ENCODE results near the gene SSTR3.
A peak's percentile ranks its signal among the peaks of the same experiment; 100 is the strongest.

Gene SSTR3

DNA sequence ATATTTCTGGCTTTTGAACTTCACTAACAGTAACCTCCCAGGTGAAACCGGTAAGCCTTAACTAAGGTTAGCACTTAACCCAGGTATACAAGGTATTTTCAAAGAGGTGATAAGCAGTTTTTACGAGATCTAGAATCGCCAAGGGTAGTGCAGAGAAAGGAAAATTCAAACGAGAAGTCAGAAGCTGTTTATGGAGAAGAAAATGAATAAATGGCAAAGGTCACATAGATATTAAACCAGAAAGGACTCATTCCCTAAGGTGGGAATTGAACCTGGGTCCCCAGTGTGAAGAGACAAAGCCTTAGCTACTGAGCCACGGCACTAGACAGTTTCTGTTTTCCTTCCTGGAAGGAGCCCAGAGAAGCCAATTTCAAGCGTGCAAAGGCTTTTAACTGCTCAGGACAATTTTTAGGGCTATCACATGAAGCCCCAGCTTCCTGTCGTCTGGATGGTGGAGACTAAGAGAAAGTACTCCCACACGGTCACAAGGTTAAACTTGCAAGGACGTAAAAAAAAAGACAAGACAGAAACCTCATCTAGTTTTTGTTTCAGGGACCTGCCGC, 18.6 kb downstream of the SSTR3 start:
- TF ChIP-seq, protein P1, sequence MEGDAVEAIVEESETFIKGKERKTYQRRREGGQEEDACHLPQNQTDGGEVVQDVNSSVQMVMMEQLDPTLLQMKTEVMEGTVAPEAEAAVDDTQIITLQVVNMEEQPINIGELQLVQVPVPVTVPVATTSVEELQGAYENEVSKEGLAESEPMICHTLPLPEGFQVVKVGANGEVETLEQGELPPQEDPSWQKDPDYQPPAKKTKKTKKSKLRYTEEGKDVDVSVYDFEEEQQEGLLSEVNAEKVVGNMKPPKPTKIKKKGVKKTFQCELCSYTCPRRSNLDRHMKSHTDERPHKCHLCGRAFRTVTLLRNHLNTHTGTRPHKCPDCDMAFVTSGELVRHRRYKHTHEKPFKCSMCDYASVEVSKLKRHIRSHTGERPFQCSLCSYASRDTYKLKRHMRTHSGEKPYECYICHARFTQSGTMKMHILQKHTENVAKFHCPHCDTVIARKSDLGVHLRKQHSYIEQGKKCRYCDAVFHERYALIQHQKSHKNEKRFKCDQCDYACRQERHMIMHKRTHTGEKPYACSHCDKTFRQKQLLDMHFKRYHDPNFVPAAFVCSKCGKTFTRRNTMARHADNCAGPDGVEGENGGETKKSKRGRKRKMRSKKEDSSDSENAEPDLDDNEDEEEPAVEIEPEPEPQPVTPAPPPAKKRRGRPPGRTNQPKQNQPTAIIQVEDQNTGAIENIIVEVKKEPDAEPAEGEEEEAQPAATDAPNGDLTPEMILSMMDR (IDR thresholded peaks at IDR 0.05; ENCODE audit: low read depth, low read length), result no peak
- no peak for TF ChIP-seq EZH2phosphoT487 (IDR thresholded peaks at IDR 0.05; ENCODE audit: low read depth)
- peak overlapping the region; percentile 21 for H3K4me2 ChIP-seq (ENCODE audit: low read length)
- peaks cover 13% of the 10 kb centered on the region for H3K36me3 ChIP-seq (replicated peaks; ENCODE audit: low read depth, low read length)
- H4K20me1 ChIP-seq (ENCODE audit: insufficient read depth, low read length), result no peaks in the 10 kb centered on the region
- H3K9me3 ChIP-seq (ENCODE audit: insufficient read depth, low read length), result 0 out of 2 replicates have a peak, but pooled peaks cover 4% of the 10 kb centered on the region
- no peak overlapping the region for H2AFZ ChIP-seq (ENCODE audit: low read depth, low read length)
- H3K27ac ChIP-seq (ENCODE audit: low read length), result no peak overlapping the region
- H3K79me2 ChIP-seq (ENCODE audit: low read length), result no peaks in the 10 kb centered on the region
- H3K4me1 ChIP-seq (ENCODE audit: low read length), result peaks cover 15% of the 10 kb centered on the region
- no peak overlapping the region for H3K4me3 ChIP-seq (ENCODE audit: low read length)
- H3K27me3 ChIP-seq (ENCODE audit: low read depth, low read length), result no peaks in the 10 kb centered on the region
- no peak overlapping the region for H3K9ac ChIP-seq (ENCODE audit: low read length)

DNA sequence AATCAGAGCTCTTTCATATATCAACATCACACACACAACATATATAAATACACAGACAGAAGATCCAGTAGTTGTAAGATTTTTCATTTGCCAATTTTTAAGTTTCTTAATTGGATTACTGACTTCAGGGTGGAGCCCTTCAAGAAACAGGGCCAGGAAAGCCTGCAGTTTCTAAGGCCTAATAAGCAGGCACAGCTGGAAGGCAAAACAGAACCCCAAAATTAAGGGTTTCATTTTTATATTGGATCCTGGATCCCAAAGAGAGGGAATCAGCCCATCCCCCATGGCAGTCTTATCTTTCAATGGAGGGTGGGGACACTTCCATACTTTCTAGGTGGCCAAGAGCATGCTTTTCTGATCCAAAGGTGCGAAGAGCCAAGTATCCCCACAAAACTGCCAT, 19.5 kb downstream of the SSTR3 start:
- H3K4me2 ChIP-seq (ENCODE audit: low read length), result no peak overlapping the region
- no peak overlapping the region for H3K4me3 ChIP-seq (ENCODE audit: low read length)
- H3K36me3 ChIP-seq (replicated peaks; ENCODE audit: low read depth, low read length), result peaks cover 13% of the 10 kb centered on the region
- peaks cover 9% of the 10 kb centered on the region for H3K4me1 ChIP-seq (ENCODE audit: low read length)
- 0 out of 2 replicates have a peak, but pooled peaks cover 4% of the 10 kb centered on the region for H3K9me3 ChIP-seq (ENCODE audit: insufficient read depth, low read length)
- no peak overlapping the region for H3K27ac ChIP-seq (ENCODE audit: low read length)
- no peak overlapping the region for H2AFZ ChIP-seq (ENCODE audit: low read depth, low read length)
- no peaks in the 10 kb centered on the region for H4K20me1 ChIP-seq (ENCODE audit: insufficient read depth, low read length)
- no peaks in the 10 kb centered on the region for H3K27me3 ChIP-seq (ENCODE audit: low read depth, low read length)
- H3K79me2 ChIP-seq (ENCODE audit: low read length), result no peaks in the 10 kb centered on the region
- no peak for TF ChIP-seq EZH2phosphoT487 (IDR thresholded peaks at IDR 0.05; ENCODE audit: low read depth)
- TF ChIP-seq, protein P1 (IDR thresholded peaks at IDR 0.05; ENCODE audit: low read depth, low read length), result no peak
- no peak overlapping the region for H3K9ac ChIP-seq (ENCODE audit: low read length)

DNA sequence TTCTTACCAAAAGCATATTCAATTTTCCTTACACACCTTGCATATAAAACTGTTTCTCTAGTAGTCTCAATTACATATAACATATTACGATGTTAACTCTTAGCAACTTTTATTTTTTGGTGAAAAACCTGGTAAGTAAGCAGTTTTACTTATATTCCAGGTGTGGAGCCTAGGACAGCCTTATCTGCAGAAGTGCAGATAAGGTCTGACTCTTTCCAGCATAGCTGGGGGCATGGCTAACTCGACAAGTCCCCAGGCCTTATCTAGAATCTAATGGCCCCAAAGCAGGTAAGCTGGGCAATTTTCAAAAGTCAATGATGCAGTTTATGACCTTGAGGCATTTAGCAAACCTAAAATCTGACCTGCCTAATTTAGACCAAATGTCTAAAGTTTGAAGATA, 20.1 kb downstream of the SSTR3 start:
- no peak overlapping the region for H3K4me3 ChIP-seq (ENCODE audit: low read length)
- H3K4me2 ChIP-seq (ENCODE audit: low read length), result no peak overlapping the region
- no peak for TF ChIP-seq EZH2phosphoT487 (IDR thresholded peaks at IDR 0.05; ENCODE audit: low read depth)
- TF ChIP-seq, protein P1 (IDR thresholded peaks at IDR 0.05; ENCODE audit: low read depth, low read length), result no peak
- H3K9me3 ChIP-seq (ENCODE audit: insufficient read depth, low read length), result 0 out of 2 replicates have a peak, but pooled peaks cover 4% of the 10 kb centered on the region
- no peak overlapping the region for H3K9ac ChIP-seq (ENCODE audit: low read length)
- peaks cover 9% of the 10 kb centered on the region for H3K4me1 ChIP-seq (ENCODE audit: low read length)
- peaks cover 11% of the 10 kb centered on the region for H3K36me3 ChIP-seq (replicated peaks; ENCODE audit: low read depth, low read length)
- no peak overlapping the region for H3K27ac ChIP-seq (ENCODE audit: low read length)
- no peak overlapping the region for H2AFZ ChIP-seq (ENCODE audit: low read depth, low read length)
- H3K79me2 ChIP-seq (ENCODE audit: low read length), result no peaks in the 10 kb centered on the region
- no peaks in the 10 kb centered on the region for H4K20me1 ChIP-seq (ENCODE audit: insufficient read depth, low read length)
- no peaks in the 10 kb centered on the region for H3K27me3 ChIP-seq (ENCODE audit: low read depth, low read length)

DNA sequence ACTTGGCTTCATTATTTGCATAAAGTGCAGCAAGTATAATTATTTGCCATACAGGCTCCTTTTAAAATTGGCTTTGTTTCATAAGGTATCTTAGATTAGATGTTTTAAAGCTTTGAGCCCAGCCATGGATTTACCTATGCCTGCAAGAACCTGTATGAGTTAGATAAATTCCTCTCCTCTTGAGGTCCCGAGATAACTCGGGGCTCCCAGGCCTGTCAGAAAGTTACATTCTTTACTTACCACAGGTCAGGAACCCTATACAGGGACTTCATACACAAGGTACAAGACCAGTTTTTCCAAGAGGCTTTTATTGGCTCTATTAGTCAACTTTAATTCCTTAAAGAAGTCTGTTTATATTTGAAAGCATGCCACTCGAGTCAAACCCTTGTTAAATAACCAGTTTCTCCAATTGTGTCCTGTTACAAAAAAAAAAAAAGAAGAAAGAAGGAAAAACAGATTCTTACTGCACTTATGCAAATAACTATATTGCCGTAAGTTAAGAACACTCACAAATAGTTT, 22.0 kb downstream of the SSTR3 start:
- Histone ChIP-seq H3K4me3 (ENCODE audit: low read length) (no peak overlapping the region), H3K79me2 (ENCODE audit: low read length) (no peaks in the 10 kb centered on the region), H3K27ac (ENCODE audit: low read length) (no peak overlapping the region), H4K20me1 (ENCODE audit: insufficient read depth, low read length) (no peaks in the 10 kb centered on the region), H3K4me2 (ENCODE audit: low read length) (no peak overlapping the region), H2AFZ (ENCODE audit: low read depth, low read length) (no peak overlapping the region), H3K4me1 (ENCODE audit: low read length) (peaks cover 18% of the 10 kb centered on the region), H3K9me3 (ENCODE audit: insufficient read depth, low read length) (0 out of 2 replicates have a peak, but pooled peaks cover 4% of the 10 kb centered on the region), H3K36me3 (replicated peaks; ENCODE audit: low read depth, low read length) (peaks cover 7% of the 10 kb centered on the region), H3K27me3 (ENCODE audit: low read depth, low read length) (0 out of 2 replicates have a peak, but pooled peaks cover 6% of the 10 kb centered on the region), H3K9ac (ENCODE audit: low read length) (no peak overlapping the region)
- TF ChIP-seq, protein P1 (IDR thresholded peaks at IDR 0.05; ENCODE audit: low read depth, low read length), result no peak
- no peak for TF ChIP-seq EZH2phosphoT487 (IDR thresholded peaks at IDR 0.05; ENCODE audit: low read depth)

All from OCI-LY3 (cell line).